ENCODE results near the gene PLGRKT. TPM values are rescaled to one million over a fixed set of nuclear protein-coding genes. Genes with fewer than 3 reads are reported as not detected.

The PLGRKT gene
- total and polyA plus RNA-seq, 2 donors (not counting 3 experiments of a cell fraction or from before 2014, with no cell fraction given) = 3.8 to 21.2 TPM

DNA sequence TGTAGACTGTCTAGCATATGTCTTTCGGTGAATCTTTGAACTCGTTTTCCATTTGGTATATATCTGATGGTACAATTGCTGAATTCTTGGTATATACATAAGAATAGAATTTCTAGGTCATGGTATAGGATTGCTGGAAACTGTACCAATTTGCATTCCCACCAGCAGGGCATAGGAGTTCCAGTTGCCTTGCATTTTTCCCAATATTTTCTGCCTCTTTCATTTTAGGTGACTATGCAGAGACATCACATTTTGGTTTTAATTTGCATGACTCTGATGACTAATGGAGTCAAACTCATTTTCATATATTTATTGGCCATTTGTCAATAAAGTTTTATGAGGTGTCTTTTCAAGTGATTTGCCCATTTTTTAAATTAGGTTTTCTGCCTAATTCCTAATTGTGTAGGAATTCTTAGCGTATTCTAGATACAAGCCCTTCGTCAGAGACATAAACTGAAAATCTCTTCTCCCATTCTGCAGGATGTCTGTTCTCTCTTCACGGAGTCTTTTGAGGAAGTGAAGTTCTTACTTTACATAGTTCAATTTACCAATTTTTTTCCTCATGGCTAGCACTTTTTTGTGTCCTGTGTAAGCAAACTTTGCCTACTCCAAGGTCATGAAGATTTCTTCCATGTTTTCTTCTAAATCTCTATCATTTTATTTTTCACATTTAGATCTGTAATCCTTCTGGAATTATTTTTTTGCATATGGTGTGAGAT is 43.8 kb upstream of the PLGRKT start:
- TF ChIP-seq POLR2A (IDR thresholded peaks at IDR 0.05; ENCODE audit: low read depth, low read length) = no peak
- TF ChIP-seq MYC (IDR thresholded peaks at IDR 0.05; ENCODE audit: low read depth, low read length) = no peak
- TF ChIP-seq, protein P1, sequence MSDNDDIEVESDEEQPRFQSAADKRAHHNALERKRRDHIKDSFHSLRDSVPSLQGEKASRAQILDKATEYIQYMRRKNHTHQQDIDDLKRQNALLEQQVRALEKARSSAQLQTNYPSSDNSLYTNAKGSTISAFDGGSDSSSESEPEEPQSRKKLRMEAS (IDR thresholded peaks at IDR 0.05; ENCODE audit: insufficient read depth, insufficient read length) = no peak
- TF ChIP-seq GATA2 (IDR thresholded peaks at IDR 0.05; ENCODE audit: insufficient read depth, insufficient read length, low read depth, low read length) = no peak
- no peak for TF ChIP-seq JUN (IDR thresholded peaks at IDR 0.05; ENCODE audit: borderline replicate concordance, insufficient read depth, insufficient read length, low read depth)
- no peak for TF ChIP-seq POLR2AphosphoS5 (IDR thresholded peaks at IDR 0.05; ENCODE audit: insufficient read depth, low read depth, low read length)
- TF ChIP-seq, protein P2, sequence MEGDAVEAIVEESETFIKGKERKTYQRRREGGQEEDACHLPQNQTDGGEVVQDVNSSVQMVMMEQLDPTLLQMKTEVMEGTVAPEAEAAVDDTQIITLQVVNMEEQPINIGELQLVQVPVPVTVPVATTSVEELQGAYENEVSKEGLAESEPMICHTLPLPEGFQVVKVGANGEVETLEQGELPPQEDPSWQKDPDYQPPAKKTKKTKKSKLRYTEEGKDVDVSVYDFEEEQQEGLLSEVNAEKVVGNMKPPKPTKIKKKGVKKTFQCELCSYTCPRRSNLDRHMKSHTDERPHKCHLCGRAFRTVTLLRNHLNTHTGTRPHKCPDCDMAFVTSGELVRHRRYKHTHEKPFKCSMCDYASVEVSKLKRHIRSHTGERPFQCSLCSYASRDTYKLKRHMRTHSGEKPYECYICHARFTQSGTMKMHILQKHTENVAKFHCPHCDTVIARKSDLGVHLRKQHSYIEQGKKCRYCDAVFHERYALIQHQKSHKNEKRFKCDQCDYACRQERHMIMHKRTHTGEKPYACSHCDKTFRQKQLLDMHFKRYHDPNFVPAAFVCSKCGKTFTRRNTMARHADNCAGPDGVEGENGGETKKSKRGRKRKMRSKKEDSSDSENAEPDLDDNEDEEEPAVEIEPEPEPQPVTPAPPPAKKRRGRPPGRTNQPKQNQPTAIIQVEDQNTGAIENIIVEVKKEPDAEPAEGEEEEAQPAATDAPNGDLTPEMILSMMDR (IDR thresholded peaks at IDR 0.05; ENCODE audit: extremely low read depth in 1 of 2, insufficient read depth in 1 of 2, low read depth in 1 of 2, low read length in 2 of 2) = no peak
- TF ChIP-seq FOS (IDR thresholded peaks at IDR 0.05; ENCODE audit: borderline replicate concordance, insufficient read depth, low read length) = no peak
- TF ChIP-seq EZH2 (IDR thresholded peaks at IDR 0.05; ENCODE audit: borderline replicate concordance, low read depth, low read length, severe bottlenecking) = no peak
- DNase-seq (ENCODE audit: low read depth, low spot score) = no peak
- POLR2A ChIA-PET = no interaction called here
- Histone ChIP-seq H3K9ac (replicated peaks; ENCODE audit: extremely low read depth, insufficient read depth, low read length) (no peak overlapping the region), H3K4me3 (replicated peaks in 1 of 3; ENCODE audit: insufficient read depth in 1 of 3, low read depth in 1 of 3, low read length in 3 of 3) (no peak overlapping the region), H4K20me1 (replicated peaks; ENCODE audit: control insufficient read depth, extremely low read depth, insufficient read depth, low read length) (no peaks in the 10 kb centered on the region), H3K36me3 (ENCODE audit: control insufficient read depth in 2 of 2, extremely low read depth in 1 of 2, insufficient read depth in 2 of 2, low read length in 2 of 2) (no peaks in the 10 kb centered on the region), H3K27me3 (ENCODE audit: control insufficient read depth in 2 of 2, insufficient read depth in 2 of 2, low read length in 2 of 2) (no peaks in the 10 kb centered on the region), H3K9me1 (replicated peaks; ENCODE audit: control insufficient read depth, extremely low read depth, insufficient read depth, low read length) (no peaks in the 10 kb centered on the region), H3K9me3 (replicated peaks; ENCODE audit: control insufficient read depth, insufficient read depth, low read length) (no peaks in the 10 kb centered on the region), H3K4me1 (ENCODE audit: control insufficient read depth, extremely low read depth, insufficient read depth, low read length) (no peaks in the 10 kb centered on the region), H3K27ac (ENCODE audit: insufficient read depth, low read depth, low read length) (no peak overlapping the region), H3K79me2 (ENCODE audit: control insufficient read depth, insufficient read depth, low read length) (no peaks in the 10 kb centered on the region), H3K4me2 (ENCODE audit: insufficient read depth, low read length) (no peak overlapping the region), H2AFZ (ENCODE audit: low read depth, low read length) (no peak overlapping the region)
- intact Hi-C loops (cut with micrococcal nuclease) (no loop called here), dilution Hi-C loops (cut with MboI; ENCODE audit: extremely low pct_ligation_motif_present, low sequenced_read_pairs) (no loop called here)
- FAIRE-seq = no peak
- BruUV-seq (replicated peaks) = no TSS peak
- CTCF ChIA-PET = interaction anchor here (0.6 kb wide), 1 partner anchor 97 kb away, joined by 3 read pairs; no protein-coding TSS in a partner anchor

Measured in endothelial cell of umbilical vein (primary cell).